Measurements from ENCODE around the gene TMC1.

Gene TMC1

DNA sequence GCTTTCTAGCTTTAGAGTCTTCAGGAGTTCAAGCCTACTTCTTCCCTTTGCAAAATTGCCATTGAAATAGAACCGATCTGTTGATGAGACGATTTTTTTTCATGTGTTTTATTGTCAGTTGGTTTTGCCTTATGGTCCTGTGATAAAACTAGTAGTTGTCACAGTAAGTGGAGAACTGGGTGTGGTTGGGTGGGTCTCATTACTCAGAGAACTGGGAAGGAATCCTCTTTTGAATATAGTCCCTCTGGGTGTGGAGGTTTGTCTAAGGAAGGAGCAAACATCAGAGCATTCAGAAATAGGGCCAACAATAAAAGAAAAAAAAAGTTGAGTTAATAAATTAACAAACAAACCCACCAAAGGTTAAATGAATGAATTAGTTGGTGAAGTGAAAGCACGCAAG lies 362.5 kb downstream of the TMC1 start:
- no peak for DNase-seq

DNA sequence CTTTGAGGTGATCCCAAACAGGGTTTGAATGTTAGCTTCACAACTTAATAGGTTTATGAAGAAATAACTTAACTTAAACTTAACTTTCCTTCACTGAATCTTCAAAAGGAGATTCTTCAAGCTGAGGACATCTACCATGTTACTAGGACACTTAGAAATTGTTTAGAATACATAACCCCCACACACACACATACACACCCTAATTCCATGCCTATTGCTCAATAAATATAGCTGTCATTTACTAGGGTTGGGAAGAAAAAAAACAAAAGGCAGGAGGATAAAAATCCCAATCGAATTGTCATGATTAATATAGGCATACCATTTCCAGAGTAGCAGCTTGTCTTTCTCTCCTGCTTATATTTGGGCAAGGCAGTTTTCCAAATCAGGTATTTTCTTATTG lies 363.1 kb downstream of the TMC1 start:
- no peak for DNase-seq
